HL-60 (cell line): ENCODE data around the gene INO80C.

Source experiments
- DNase-seq, 2 experiments: peaks; one replicate each; pipeline ENCODE4 v3.0.0-alpha.2; 2010 to 2020; ENCODE audit warnings: low read depth in 1 of 2, low spot score in 1 of 2
- H3K27ac ChIP-seq: fragments of 250-450 bp; sonication (Bioruptor Pico); replicated peaks from 2 replicates; pipeline ENCODE4 v1.5.1; 2020; ENCODE audit warnings: mild to moderate bottlenecking, moderate library complexity
- H3K27me3 ChIP-seq: fragments of 250-450 bp; sonication (Bioruptor Pico); 2 replicates; pipeline ENCODE4 v1.5.1; 2021; ENCODE audit warnings: mild to moderate bottlenecking, moderate library complexity; ENCODE audit not compliant: insufficient read depth, poor library complexity, severe bottlenecking
- H3K4me3 ChIP-seq: replicated peaks from 2 replicates; pipeline ENCODE4 v1.5.1; 2011; ENCODE audit warnings: mild to moderate bottlenecking, control low read depth, low read length; ENCODE audit not compliant: insufficient read depth
- GABPA ChIP-seq: IDR thresholded peaks from 2 replicates; pipeline ENCODE4 v1.6.1; 2012; ENCODE audit warnings: low read depth
- POLR2AphosphoS5 ChIP-seq: IDR thresholded peaks from 2 replicates; pipeline ENCODE4 v1.6.1; 2012; ENCODE audit warnings: low read depth
- REST ChIP-seq: IDR thresholded peaks from 2 replicates; pipeline ENCODE4 v1.6.1; 2012; ENCODE audit warnings: low read depth; ENCODE audit not compliant: insufficient replicate concordance
- SPI1 ChIP-seq: IDR thresholded peaks from 2 replicates; pipeline ENCODE4 v1.6.1; 2012; ENCODE audit warnings: low read depth, mild to moderate bottlenecking, borderline replicate concordance
- TF ChIP-seq, protein P1 (sequence below): IDR thresholded peaks from one replicate; pipeline ENCODE4 v1.5.1; 2011; ENCODE audit warnings: low read length, control low read depth, inconsistent platforms; ENCODE audit not compliant: insufficient read depth

Gene INO80C

GRCh38 chr18:35515460-35516130 is 17.8 kb upstream of the INO80C start:
- Histone ChIP-seq H3K4me3 (no peak overlapping the region), H3K27ac (no peak overlapping the region), H3K27me3 (no peaks in the 10 kb centered on the region)
- TF ChIP-seq REST (no peak), GABPA (no peak), POLR2AphosphoS5 (no peak), SPI1 (no peak)
- TF ChIP-seq, protein P1, sequence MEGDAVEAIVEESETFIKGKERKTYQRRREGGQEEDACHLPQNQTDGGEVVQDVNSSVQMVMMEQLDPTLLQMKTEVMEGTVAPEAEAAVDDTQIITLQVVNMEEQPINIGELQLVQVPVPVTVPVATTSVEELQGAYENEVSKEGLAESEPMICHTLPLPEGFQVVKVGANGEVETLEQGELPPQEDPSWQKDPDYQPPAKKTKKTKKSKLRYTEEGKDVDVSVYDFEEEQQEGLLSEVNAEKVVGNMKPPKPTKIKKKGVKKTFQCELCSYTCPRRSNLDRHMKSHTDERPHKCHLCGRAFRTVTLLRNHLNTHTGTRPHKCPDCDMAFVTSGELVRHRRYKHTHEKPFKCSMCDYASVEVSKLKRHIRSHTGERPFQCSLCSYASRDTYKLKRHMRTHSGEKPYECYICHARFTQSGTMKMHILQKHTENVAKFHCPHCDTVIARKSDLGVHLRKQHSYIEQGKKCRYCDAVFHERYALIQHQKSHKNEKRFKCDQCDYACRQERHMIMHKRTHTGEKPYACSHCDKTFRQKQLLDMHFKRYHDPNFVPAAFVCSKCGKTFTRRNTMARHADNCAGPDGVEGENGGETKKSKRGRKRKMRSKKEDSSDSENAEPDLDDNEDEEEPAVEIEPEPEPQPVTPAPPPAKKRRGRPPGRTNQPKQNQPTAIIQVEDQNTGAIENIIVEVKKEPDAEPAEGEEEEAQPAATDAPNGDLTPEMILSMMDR: no peak
- no peak for DNase-seq

DNA sequence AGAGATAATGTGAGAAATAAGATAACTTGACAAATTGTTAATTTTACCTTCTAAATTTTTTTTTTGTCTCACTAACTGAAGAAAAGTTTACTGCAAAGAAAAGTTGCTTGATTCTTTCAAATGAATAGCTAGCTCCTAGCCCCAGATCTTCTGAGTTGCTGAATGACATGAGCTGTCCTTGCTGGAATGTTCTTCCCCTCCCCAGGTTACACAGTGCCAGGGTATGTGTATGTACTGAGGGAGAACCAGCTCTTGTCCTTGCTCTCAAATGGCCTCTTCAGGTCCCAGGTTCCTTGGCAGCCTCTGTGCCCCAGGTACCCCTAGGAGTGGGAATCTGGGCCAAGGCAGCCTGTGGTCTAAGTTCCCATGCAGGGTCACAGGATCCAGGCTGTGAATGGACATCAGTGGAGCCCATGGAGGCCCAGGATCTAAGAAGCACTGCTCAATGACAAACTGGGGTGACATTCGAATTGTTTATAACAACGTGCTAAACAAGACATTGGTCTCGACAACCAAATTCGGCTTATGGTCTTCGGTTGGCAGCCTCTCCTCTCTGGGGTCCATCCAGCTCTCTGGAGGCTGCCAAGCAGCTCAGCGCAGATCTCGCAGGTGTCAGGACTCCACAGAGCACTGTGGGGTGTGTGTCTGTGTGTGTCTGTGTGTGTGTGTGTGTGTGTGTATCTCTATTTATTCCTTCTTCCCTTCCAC is 17.1 kb upstream of the INO80C start:
- no peaks in the 10 kb centered on the region for H3K27me3 ChIP-seq
- no peak for TF ChIP-seq SPI1
- no peak for TF ChIP-seq REST
- no peak for TF ChIP-seq GABPA
- TF ChIP-seq POLR2AphosphoS5: no peak
- TF ChIP-seq, protein P1: no peak
- no peak for DNase-seq
- H3K4me3 ChIP-seq: no peak overlapping the region
- H3K27ac ChIP-seq: no peak overlapping the region

DNA sequence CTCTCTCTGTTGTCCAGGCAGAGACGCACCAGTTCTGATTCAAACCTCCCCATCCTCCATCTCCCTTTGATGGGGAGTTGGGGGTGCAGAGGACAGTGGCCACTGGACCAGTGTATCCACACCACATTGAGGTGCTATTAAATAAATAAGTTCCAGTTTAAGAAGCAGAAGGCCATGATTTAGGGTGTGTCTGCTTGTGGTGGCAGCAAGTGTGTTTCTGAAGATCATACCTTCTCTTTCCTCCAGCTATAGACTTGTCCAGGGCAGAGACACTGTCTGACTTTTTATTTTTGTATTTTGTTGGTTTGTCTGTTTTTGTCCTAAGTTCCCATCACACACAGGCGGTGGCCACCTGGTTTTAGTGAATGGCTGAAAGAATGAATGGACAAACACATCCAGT is 16.5 kb upstream of the INO80C start:
- TF ChIP-seq SPI1: no peak
- TF ChIP-seq POLR2AphosphoS5: no peak
- no peak for TF ChIP-seq REST
- TF ChIP-seq GABPA: no peak
- TF ChIP-seq, protein P1: no peak
- no peak for DNase-seq
- H3K27ac ChIP-seq: no peak overlapping the region

More for the DNA sequence above, 16.5 kb upstream of the INO80C start:
- Histone ChIP-seq H3K4me3 (no peak overlapping the region), H3K27me3 (no peaks in the 10 kb centered on the region)
